ENCODE results near the gene ARPC2. TPM values are rescaled to one million over a fixed set of nuclear protein-coding genes. Genes with fewer than 3 reads are reported as not detected.

The ARPC2 gene
- total RNA-seq, 1 experiment from 2014 or later, result 284 TPM

- Mint-ChIP-seq H3K27me3 (ENCODE audit: insufficient read depth, unreplicated experiment) (no peaks in the 10 kb centered on the region), H3K36me3 (ENCODE audit: insufficient read depth, unreplicated experiment) (no peaks in the 10 kb centered on the region), H3K9me3 (ENCODE audit: unreplicated experiment) (no peaks in the 10 kb centered on the region), H3K4me1 (ENCODE audit: insufficient read depth, unreplicated experiment) (peaks cover 6% of the 10 kb centered on the region), H3K27ac (ENCODE audit: low read depth, unreplicated experiment) (no peak overlapping the region), H3K4me3 (ENCODE audit: unreplicated experiment) (no peak overlapping the region)
- intact Hi-C loops (cut with micrococcal nuclease), result loop anchor here (5.0 kb wide), 1 partner anchor 210 kb away; the partner anchor contains the start of gene CTDSP1
- TF ChIP-seq, protein P1, sequence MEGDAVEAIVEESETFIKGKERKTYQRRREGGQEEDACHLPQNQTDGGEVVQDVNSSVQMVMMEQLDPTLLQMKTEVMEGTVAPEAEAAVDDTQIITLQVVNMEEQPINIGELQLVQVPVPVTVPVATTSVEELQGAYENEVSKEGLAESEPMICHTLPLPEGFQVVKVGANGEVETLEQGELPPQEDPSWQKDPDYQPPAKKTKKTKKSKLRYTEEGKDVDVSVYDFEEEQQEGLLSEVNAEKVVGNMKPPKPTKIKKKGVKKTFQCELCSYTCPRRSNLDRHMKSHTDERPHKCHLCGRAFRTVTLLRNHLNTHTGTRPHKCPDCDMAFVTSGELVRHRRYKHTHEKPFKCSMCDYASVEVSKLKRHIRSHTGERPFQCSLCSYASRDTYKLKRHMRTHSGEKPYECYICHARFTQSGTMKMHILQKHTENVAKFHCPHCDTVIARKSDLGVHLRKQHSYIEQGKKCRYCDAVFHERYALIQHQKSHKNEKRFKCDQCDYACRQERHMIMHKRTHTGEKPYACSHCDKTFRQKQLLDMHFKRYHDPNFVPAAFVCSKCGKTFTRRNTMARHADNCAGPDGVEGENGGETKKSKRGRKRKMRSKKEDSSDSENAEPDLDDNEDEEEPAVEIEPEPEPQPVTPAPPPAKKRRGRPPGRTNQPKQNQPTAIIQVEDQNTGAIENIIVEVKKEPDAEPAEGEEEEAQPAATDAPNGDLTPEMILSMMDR (IDR thresholded peaks at IDR 0.05; ENCODE audit: unreplicated experiment), result no peak
- DNase-seq (ENCODE audit: unreplicated experiment), result no peak
- POLR2A ChIA-PET, result interaction anchor here (1.5 to 1.9 kb wide), 3 partner anchors 29 to 46 kb away, joined by 5 to 10 read pairs (median 5); partner anchors contain the start of gene ARPC2
- CTCF ChIA-PET, result interaction anchor here (0.6 to 2.0 kb wide), 20 partner anchors 14 to 963 kb away, joined by 3 to 13 read pairs (median 3); partner anchors contain the start of gene GPBAR1
- no TSS peak for BruUV-seq (replicated peaks)
Observed at GRCh38 chr2:218187296-218188015, 29.5 kb upstream of the ARPC2 start.

DNA sequence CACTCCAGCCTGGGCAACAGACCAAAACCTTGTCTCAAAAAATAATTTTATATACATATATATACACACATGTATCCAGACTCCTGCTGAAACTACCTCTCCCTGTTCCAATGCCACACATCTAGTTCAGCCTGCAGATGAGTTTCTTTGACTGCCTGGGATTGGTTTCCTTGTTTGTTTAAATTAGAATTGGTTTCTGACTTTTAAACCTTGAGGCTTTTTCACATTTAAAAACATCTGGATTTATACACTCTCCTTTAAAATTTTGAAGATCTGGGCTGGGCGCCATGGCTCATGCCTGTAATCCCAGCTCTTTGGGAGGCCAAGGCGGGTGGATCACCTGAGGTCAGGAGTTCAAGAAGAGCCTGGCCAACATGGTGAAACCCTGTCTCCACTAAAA, 28.5 kb upstream of the ARPC2 start:
- CTCF ChIA-PET, result interaction anchor here (0.6 to 1.7 kb wide), 4 partner anchors 41 to 200 kb away, joined by 3 to 4 read pairs (median 3); no protein-coding TSS in a partner anchor
- no TSS peak for BruUV-seq (replicated peaks)

GRCh38 chr2:218192902-218193430, 24.0 kb upstream of the ARPC2 start:
- Mint-ChIP-seq H3K9me3 (ENCODE audit: unreplicated experiment) (no peaks in the 10 kb centered on the region), H3K27ac (ENCODE audit: low read depth, unreplicated experiment) (no peak overlapping the region), H3K4me1 (ENCODE audit: insufficient read depth, unreplicated experiment) (no peaks in the 10 kb centered on the region), H3K4me3 (ENCODE audit: unreplicated experiment) (no peak overlapping the region), H3K27me3 (ENCODE audit: insufficient read depth, unreplicated experiment) (peaks cover 7% of the 10 kb centered on the region), H3K36me3 (ENCODE audit: insufficient read depth, unreplicated experiment) (no peaks in the 10 kb centered on the region)
- POLR2A ChIA-PET, result no interaction called here
- CTCF ChIA-PET, result no interaction called here
- DNase-seq (ENCODE audit: unreplicated experiment), result no peak
- intact Hi-C loops (cut with micrococcal nuclease), result no loop called here
- TF ChIP-seq, protein P1 (IDR thresholded peaks at IDR 0.05; ENCODE audit: unreplicated experiment), result no peak
- BruUV-seq (replicated peaks), result no TSS peak

More for the DNA sequence above, 28.5 kb upstream of the ARPC2 start:
- H3K9me3 Mint-ChIP-seq (ENCODE audit: unreplicated experiment), result no peaks in the 10 kb centered on the region
- no peaks in the 10 kb centered on the region for H3K36me3 Mint-ChIP-seq (ENCODE audit: insufficient read depth, unreplicated experiment)
- H3K27ac Mint-ChIP-seq (ENCODE audit: low read depth, unreplicated experiment), result no peak overlapping the region
- intact Hi-C loops (cut with micrococcal nuclease), result loop anchor here (5.0 kb wide), 1 partner anchor 209 kb away; the partner anchor contains the start of gene CTDSP1
- no peaks in the 10 kb centered on the region for H3K27me3 Mint-ChIP-seq (ENCODE audit: insufficient read depth, unreplicated experiment)
- H3K4me3 Mint-ChIP-seq (ENCODE audit: unreplicated experiment), result no peak overlapping the region
- no peak for DNase-seq (ENCODE audit: unreplicated experiment)
- TF ChIP-seq, protein P1 (IDR thresholded peaks at IDR 0.05; ENCODE audit: unreplicated experiment), result no peak
- POLR2A ChIA-PET, result interaction anchor here (0.7 to 1.9 kb wide), 4 partner anchors 21 to 45 kb away, joined by 3 to 10 read pairs (median 5); partner anchors contain the start of gene ARPC2
- peaks cover 6% of the 10 kb centered on the region for H3K4me1 Mint-ChIP-seq (ENCODE audit: insufficient read depth, unreplicated experiment)

- BruUV-seq (replicated peaks), result no TSS peak
Observed at GRCh38 chr2:218193701-218194100, 23.3 kb upstream of the ARPC2 start.

More at GRCh38 chr2:218193701-218194100, 23.3 kb upstream of the ARPC2 start:
- no peak overlapping the region for H3K27ac Mint-ChIP-seq (ENCODE audit: low read depth, unreplicated experiment)
- H3K27me3 Mint-ChIP-seq (ENCODE audit: insufficient read depth, unreplicated experiment), result peaks cover 15% of the 10 kb centered on the region
- CTCF ChIA-PET, result no interaction called here
- H3K36me3 Mint-ChIP-seq (ENCODE audit: insufficient read depth, unreplicated experiment), result no peaks in the 10 kb centered on the region
- intact Hi-C loops (cut with micrococcal nuclease), result no loop called here
- no peaks in the 10 kb centered on the region for H3K9me3 Mint-ChIP-seq (ENCODE audit: unreplicated experiment)
- DNase-seq (ENCODE audit: unreplicated experiment), result no peak
- TF ChIP-seq, protein P1 (IDR thresholded peaks at IDR 0.05; ENCODE audit: unreplicated experiment), result no peak
- POLR2A ChIA-PET, result no interaction called here
- H3K4me3 Mint-ChIP-seq (ENCODE audit: unreplicated experiment), result no peak overlapping the region
- no peaks in the 10 kb centered on the region for H3K4me1 Mint-ChIP-seq (ENCODE audit: insufficient read depth, unreplicated experiment)
